Myocyte (in vitro differentiated cells): ENCODE data around the gene UBQLN2. TPM values are rescaled to one million over a fixed set of nuclear protein-coding genes. Genes with fewer than 3 reads are reported as not detected.
"Not testable (repeated sequence)": the region's sequence is repeated elsewhere in the genome, so short reads cannot be mapped to it uniquely, and the experiment has no call there.

Experiments used
- DNase-seq: peaks from one replicate; pipeline ENCODE4 v3.0.0-alpha.2; 2012; ENCODE audit warnings: low read depth
- polyA plus RNA-seq: library from polyadenylated mRNA; unstranded; fragments of >200 nt; gene quantifications from one replicate; pipeline ENCODE4 v1.2.1, GENCODE V29; 2012; ENCODE audit warnings: missing spikeins
- total RNA-seq: library from RNA; depleted of rRNA; stranded (reverse); fragments of >200 nt; gene quantifications from 2 replicates; pipeline ENCODE4 v1.2.3, GENCODE V29; 2014

Gene UBQLN2
- total RNA-seq = 17.2 and 23.2 TPM in 2 replicates
- 24.3 TPM for polyA plus RNA-seq

DNA sequence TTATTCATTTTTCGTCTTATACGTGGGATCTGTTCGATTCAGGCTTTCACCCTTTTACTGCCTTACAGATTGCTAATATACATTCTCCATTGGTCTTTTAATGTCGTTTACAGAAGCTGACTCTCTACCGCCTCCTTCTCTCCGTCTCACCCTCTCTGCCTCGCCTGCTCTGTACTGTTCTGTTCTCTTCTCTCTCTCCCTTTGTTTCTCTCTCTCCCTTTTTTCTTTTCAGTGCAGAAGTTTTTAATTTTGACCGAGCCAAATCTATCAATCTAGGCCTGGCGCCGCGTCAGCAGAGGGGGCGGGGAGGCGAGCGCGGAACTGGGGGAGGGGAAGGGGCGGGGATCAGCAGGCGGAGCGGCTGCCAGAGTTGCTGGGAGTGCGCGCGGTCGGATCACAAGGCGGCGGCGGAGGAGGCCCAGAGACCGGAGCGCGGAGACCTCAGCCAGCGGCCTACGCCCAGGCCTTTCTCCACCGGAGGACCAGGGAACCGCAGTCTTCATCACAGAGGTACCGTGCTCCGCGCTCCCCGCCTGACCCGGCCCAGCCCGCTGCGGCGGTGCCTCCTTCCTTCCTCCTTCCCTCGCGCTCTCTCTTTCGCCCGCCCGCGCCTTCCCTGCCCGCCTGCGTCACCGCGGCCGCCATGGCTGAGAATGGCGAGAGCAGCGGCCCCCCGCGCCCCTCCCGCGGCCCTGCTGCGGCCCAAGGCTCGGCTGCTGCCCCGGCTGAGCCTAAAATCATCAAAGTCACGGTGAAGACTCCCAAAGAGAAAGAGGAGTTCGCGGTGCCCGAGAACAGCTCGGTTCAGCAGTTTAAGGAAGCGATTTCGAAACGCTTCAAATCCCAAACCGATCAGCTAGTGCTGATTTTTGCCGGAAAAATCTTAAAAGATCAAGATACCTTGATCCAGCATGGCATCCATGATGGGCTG, at the start of gene UBQLN2:
TSS of gene UBQLN2 (plus strand) at position 397 of the 931 bp plus-strand sequence. CDS start at position 644, 247 bp downstream.
- peak; percentile 78 for DNase-seq

DNA sequence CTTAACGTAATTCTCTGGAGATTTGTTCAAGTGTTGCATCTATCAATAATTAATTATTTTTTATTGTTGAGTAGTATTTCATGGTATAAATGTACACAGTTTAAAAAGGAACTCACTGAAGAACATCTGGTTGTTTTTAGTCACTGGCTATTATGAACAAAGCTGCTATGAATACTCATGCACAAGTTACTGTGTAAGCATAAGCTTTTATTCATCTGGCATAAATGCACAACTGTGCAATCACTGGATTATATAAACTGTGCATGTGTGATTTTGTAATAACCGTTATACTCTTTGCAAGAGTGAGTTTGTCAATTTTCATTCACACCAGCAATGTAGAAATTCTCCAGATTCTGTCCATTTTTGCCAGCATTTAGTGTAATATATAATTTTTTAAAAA, 43.8 kb upstream of the UBQLN2 start:
- DNase-seq = no peak

DNA sequence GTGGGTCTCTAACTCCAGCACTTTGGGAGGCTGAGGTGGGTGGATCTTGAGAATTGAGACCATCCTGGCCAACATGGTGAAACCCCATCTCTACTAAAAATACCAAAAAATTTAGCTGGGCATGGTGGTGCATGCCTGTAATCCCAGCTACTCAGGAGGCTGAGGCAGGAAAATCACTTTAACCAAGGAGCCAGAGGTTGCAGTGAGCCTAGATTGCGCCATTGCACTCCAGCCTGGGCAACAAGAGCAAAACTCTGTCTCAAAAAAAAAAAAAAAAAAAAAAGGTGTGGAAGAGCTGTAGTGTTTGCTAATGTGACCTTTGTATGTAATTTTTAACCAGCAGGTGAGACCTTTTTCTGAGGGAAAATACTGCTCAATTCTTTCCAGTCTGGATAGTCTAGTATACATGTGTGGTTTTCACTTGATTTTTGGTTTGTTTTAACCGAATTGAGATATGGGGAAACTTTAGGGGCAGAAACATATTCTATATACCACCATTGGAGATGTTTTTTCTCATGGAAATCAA, 33.9 kb upstream of the UBQLN2 start:
- DNase-seq = not testable (repeated sequence)

DNA sequence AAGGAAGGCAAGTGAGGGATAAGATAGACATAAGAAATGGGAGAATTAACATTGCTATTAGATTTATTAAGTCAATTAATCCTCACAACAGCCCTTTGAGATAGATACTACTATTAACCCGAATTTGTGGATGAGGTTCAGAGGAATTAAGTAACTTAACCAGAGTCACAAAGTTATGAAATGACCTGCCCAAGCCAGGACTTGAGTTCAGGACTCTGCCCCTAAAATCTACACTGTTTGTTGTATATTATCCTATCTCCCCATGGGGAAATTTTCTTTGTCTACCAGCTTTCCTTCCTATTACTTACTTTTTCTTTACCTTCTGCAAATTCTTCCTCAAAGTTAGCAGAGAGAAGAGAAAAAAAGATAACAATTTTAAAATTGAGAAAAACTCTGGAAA, 33.4 kb upstream of the UBQLN2 start:
- DNase-seq = no peak

DNA sequence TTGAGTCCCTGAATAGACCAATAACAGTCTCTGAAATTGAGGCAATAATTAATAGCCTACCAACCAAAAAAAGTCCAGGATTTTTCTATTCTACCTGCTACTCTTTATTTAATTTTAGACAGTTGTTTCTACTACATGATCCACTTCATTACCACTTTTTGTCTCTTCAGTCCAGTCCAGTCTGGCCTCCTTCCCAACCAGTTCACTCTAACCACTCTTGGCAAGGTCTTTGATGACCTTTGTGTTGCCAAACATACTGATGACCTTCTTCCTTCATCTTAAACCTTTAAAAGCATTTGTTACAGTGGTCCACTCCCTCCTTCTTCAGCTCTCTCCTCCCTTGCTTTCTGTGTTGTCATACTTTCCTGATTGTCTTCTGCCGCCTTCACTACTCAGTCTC, 12.8 kb upstream of the UBQLN2 start:
- no peak for DNase-seq

DNA sequence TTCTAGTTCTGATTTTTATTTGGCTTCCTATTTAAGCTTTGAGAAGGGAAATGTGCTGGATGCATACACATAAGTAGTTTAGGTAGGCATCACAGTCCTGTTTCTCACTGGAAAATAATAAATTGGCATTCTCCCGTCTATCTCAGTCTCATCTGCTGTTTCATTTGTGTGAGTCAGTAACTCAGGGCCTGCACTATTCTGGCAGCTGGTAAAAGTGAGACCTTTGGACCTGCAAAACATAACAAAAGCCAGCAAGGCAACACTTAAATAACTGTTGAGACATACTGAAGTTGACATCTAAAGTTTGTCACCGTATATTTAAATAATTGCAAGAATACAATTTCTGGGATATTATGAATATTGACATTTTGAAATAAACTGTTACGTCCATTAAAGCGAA, 8.6 kb upstream of the UBQLN2 start:
- DNase-seq = no peak

DNA sequence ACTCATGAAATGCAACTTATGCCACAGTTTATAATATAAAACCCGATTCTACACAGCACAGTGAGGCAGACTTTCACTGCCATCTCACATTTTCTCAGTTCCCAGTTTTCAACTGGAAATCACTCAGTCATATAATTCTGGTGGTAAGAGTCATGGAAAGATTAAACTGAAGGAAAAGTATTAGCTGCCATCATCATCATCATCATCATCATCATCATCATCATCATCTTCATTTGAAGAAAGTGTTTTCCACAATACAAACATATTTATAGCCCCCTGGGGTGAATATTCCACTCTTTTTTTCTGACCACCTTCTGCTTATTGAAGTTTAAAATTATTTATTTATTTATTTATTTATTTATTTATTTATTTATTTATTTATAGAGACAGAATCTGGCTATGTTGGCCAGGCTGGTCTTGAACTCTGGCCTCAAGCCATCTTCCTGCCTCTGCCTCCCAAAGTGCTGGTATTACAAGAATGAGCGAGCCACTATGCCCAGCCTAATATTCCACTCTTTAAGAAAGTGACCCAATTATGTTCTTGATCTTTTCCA, 6.0 kb upstream of the UBQLN2 start:
- no peak for DNase-seq

DNA sequence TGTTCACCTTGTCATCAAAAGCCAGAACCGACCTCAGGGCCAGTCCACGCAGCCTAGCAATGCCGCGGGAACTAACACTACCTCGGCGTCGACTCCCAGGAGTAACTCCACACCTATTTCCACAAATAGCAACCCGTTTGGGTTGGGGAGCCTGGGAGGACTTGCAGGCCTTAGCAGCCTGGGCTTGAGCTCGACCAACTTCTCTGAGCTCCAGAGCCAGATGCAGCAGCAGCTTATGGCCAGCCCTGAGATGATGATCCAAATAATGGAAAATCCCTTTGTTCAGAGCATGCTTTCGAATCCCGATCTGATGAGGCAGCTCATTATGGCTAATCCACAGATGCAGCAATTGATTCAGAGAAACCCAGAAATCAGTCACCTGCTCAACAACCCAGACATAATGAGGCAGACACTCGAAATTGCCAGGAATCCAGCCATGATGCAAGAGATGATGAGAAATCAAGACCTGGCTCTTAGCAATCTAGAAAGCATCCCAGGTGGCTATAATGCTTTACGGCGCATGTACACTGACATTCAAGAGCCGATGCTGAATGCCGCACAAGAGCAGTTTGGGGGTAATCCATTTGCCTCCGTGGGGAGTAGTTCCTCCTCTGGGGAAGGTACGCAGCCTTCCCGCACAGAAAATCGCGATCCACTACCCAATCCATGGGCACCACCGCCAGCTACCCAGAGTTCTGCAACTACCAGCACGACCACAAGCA, 898 bp downstream of the UBQLN2 start:
- DNase-seq = peak; percentile 34

DNA sequence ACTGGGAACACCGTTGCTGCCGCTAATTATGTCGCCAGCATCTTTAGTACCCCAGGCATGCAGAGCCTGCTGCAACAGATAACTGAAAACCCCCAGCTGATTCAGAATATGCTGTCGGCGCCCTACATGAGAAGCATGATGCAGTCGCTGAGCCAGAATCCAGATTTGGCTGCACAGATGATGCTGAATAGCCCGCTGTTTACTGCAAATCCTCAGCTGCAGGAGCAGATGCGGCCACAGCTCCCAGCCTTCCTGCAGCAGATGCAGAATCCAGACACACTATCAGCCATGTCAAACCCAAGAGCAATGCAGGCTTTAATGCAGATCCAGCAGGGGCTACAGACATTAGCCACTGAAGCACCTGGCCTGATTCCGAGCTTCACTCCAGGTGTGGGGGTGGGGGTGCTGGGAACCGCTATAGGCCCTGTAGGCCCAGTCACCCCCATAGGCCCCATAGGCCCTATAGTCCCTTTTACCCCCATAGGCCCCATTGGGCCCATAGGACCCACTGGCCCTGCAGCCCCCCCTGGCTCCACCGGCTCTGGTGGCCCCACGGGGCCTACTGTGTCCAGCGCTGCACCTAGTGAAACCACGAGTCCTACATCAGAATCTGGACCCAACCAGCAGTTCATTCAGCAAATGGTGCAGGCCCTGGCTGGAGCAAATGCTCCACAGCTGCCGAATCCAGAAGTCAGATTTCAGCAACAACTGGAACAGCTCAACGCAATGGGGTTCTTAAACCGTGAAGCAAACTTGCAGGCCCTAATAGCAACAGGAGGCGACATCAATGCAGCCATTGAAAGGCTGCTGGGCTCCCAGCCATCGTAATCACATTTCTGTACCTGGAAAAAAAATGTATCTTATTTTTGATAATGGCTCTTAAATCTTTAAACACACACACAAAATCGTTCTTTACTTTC, 1.8 kb downstream of the UBQLN2 start:
- peak; percentile 54 for DNase-seq

DNA sequence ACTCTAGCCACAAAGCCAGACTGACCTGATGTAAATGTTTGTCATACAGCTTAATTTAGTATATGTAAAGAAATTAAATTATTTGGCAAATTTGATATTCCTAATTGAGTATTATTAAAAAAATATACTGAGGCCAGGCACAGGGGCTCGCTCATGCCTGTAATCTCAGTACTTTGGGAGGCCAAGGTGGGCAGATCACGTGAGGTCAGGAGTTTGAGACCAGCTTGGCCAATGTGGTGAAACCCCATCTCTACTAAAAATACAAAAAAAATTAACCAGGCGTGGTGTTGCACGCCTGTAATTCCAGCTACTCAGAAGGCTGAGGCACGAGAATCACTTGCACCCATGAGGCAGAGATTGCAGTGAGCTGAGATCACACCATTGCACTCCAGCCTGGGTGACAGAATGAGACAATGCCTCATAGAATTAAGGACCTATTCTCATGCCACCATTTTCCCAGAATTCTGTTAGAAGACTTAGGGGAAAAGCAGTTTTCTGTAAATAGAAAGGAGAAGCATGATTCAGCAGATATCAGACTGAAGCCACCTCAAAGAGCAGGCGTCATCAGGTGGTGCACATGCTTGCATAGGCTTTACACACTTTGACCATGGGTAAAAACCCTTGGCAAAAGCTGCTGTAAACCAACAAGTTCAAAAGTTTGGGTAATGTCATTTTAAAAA, 6.1 kb downstream of the UBQLN2 start:
- DNase-seq = no peak

DNA sequence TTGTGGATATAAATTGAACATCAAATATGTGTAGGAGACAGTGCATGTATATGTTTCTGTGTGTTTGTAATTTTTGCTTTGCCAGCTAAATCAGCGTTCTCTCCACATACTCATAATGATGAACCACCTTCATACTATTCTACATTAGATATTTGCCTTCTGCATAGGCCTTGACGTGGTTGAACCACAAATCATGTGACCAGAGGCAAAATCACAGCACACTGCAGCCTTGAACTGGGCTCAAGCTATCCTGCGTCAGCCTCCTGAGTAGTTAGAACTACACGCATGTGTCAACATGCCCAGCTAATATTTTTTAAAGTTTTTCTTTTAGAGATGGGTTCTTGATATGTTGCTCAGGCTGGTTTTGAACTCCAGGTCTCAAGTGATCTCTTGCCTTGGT, 9.5 kb downstream of the UBQLN2 start:
- DNase-seq = no peak

DNA sequence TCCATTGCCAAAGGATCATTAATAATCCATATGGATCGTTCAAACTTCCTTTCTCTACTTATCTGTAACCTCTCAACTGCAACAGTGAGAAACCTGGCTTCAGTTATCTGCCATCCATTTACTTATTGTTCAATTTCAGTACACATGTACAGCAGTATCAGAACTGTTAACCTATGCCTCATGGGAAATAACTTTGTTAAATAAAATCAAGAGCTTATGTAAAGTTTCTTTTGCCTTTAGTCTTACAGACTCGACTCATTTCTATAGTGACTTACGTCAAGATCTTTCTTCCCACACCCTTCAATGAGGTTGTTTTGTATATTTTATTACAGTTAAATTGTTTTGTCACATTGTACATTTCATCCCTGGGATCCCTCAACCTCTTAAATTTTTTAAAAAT, 11.4 kb downstream of the UBQLN2 start:
- no peak for DNase-seq

DNA sequence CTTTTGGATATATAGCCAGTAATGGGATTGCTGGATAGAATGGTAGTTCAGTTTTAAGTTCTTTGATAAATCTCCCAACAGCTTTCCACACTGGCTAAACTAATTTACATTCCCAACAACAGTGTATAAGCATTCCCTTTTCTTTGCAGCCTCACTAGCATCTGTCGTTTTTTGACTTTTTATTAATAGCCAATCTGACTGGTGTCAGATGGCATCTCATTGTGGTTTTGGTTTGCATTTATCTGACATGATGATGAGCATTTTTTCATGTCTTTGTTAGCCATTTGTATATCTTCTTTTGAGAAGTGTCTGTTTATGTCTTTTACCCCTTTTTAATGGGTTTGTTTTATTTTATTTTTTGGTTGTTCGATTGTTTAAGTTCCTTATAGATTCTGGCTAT, 13.3 kb downstream of the UBQLN2 start:
- peak; percentile 48 for DNase-seq

DNA sequence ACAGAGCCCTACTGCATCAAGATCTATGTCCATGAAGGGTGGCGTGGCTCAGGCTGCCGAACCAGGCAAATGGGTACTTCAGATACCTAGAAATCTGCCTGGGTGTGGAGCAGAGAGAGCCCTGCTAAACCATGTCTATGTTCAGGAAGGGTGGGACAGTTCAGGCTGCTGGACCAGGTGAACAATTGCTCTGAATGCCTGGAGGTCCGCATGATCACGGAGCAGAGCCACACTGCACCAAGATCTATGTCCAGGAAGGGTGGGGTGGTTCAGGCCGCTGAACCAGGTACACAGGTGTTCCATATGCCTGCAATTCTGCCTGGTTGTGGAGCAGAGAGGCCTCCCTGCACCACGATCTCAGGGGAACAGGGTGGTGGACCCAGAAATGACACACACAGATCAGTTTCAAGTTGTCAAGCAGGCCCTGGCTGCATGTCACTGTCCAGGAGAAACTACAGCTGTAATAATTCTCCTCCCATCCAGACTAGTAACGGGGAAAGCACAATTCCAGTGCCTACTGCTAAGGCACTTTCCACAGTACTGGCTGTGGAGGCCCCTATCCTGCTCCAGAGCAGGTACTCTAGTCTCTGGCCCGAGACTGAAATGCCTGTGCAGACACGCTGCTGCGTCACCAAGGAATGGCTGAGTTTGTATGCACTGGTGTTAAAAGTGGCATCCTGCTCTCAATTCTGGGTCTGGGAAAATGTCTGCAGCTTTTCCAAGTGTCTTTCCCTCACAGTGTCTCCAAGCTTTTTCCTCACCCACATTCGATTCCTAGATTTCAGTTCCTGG, 25.2 kb downstream of the UBQLN2 start:
- no peak for DNase-seq

DNA sequence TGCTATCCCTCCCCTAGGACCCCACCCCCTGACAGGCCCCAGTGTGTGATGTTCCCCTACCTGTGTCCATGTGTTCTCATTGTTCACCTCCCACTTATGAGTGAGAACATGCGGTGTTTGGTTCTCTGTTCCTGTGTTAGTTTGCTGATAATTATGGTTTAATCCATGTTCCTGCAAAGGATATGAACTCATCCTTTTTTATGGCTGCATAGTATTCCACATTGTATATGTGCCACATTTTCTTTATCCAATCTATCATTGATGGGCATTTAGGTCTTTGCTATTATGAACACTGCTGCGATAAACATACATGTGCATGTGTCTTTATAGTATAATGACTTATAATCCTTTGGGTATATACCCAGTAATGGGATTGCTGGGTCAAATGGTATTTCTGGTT, 28.4 kb downstream of the UBQLN2 start:
- DNase-seq = not testable (repeated sequence)

DNA sequence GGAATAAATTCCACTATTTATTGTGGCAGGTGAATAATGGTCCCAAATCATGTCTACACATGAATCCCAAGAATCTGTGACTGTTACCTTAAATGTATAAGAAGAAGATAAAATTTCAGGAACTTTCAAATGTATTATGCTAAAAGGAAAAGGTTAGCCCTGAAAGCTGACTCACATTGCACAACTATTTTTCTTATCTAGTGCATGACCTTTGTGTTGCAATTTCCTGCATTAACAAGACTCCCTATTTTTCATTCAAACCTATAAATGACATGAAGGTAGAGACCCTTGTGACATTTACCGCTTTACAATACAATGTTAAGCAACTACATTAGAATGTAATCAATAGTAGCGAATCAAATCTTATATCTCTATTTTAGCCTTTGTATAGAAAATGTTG, 36.7 kb downstream of the UBQLN2 start:
- DNase-seq = no peak

DNA sequence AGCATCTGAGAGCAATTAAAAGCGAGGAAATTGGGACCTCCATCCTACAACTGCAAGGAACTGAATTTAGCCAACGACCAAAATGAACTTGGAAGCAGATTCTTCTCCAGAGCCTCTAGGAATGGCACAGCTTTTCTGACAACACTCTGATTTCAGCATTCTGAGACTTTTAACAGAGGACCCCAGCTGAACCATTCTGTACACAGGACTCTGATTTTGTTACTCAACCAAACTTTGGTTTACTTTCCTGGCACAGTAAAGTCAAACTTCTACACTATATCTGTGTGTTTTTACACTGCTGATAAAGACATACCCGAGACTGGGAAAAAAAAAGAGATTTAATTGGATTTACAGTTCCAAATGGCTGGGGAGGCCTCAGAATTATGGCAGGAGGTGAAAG, 37.6 kb downstream of the UBQLN2 start:
- DNase-seq = no peak

DNA sequence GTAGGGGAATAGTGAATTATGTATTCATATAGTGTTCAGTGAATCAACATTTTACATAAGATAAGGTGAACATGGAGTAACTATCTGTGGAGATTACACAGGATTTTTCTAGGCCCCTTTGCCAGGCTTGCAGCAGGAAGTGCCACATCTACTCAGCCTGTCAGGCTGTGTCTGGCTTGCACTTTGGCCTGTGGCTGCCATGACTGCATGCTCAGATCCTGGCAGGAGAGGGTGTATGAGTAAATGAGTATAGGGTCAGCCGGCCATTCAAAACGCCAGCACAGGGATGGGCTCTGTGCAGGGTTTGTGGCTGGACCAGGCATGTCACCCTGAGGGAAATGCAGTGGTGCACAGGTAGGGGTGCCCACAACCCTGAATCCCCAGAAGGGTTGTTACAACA, 51.9 kb downstream of the UBQLN2 start:
- DNase-seq = no peak
